Karpas-422 (cell line): Measurements from ENCODE around the gene PRPF40B. TPM values are rescaled to one million over a fixed set of nuclear protein-coding genes. Genes with fewer than 3 reads are reported as not detected.

ENCODE experiments used
- DNase-seq: peaks from one replicate; pipeline ENCODE4 v3.0.0-alpha.2; 2015
- H2AFZ ChIP-seq: fragments of 200-600 bp; sonication (generic); 2 replicates; pipeline ENCODE4 v1.6.1; 2014; ENCODE audit warnings: antibody characterized with exemption, low read length, mixed read lengths
- H3K27ac ChIP-seq: fragments of 200-600 bp; sonication (generic); 2 replicates; pipeline ENCODE4 v1.5.1; 2014; ENCODE audit warnings: mild to moderate bottlenecking, low read length, moderate library complexity
- H3K27me3 ChIP-seq: fragments of 200-600 bp; sonication (generic); 2 replicates; pipeline ENCODE4 v1.6.1; 2014; ENCODE audit warnings: low read length, mixed read lengths
- H3K36me3 ChIP-seq: fragments of 200-600 bp; sonication (generic); 2 replicates; pipeline ENCODE4 v1.6.1; 2014; ENCODE audit warnings: low read length, mixed read lengths; ENCODE audit not compliant: insufficient read depth
- H3K4me1 ChIP-seq: fragments of 200-600 bp; sonication (generic); 2 replicates; pipeline ENCODE4 v1.6.1; 2014; ENCODE audit warnings: mild to moderate bottlenecking, low read length, mixed read lengths
- H3K4me2 ChIP-seq: fragments of 200-600 bp; sonication (generic); 2 replicates; pipeline ENCODE4 v1.6.1; 2014; ENCODE audit warnings: low read length, low read depth, mild to moderate bottlenecking; ENCODE audit not compliant: poor library complexity, severe bottlenecking
- H3K4me3 ChIP-seq: fragments of 200-600 bp; sonication (generic); 2 replicates; pipeline ENCODE4 v1.5.1; 2014; ENCODE audit warnings: mild to moderate bottlenecking, antibody characterized with exemption, low read length, mixed read lengths
- H3K79me2 ChIP-seq: fragments of 200-600 bp; sonication (generic); 2 replicates; pipeline ENCODE4 v1.6.1; 2014; ENCODE audit warnings: mild to moderate bottlenecking, low read length, mixed read lengths
- H3K9ac ChIP-seq: fragments of 200-600 bp; sonication (generic); 2 replicates; pipeline ENCODE4 v1.6.0; 2014; ENCODE audit warnings: low read length
- H3K9me2 ChIP-seq: fragments of 200-600 bp; sonication (generic), shearing (Covaris generic); replicated peaks from 2 replicates; pipeline ENCODE4 v1.6.0; 2014; ENCODE audit warnings: mild to moderate bottlenecking, low read length, moderate library complexity; ENCODE audit not compliant: insufficient read depth
- H3K9me3 ChIP-seq: fragments of 300-700, 200-600 bp; sonication (generic); 2 replicates; pipeline ENCODE4 v1.6.1; 2014; ENCODE audit warnings: low read length, mixed read lengths
- H4K20me1 ChIP-seq: fragments of 200-600 bp; sonication (generic); 2 replicates; pipeline ENCODE4 v1.6.1; 2014; ENCODE audit warnings: mild to moderate bottlenecking, antibody characterized with exemption, low read length, low read depth; ENCODE audit not compliant: insufficient read depth
- total RNA-seq: library from RNA; depleted of rRNA; stranded (reverse); fragments of >200 nt; shearing (Covaris generic); gene quantifications from 2 replicates; pipeline ENCODE4 v1.2.3, GENCODE V29; 2014; ENCODE audit warnings: low replicate concordance

PRPF40B gene
- total RNA-seq, 1 experiment from 2014 or later, result 5.0 TPM

- no peak overlapping the region for H3K27ac ChIP-seq
- H3K9ac ChIP-seq, result no peak overlapping the region
- no peak overlapping the region for H3K4me2 ChIP-seq
- H3K4me3 ChIP-seq, result no peak overlapping the region
- DNase-seq, result no peak
- no peak overlapping the region for H2AFZ ChIP-seq
- H4K20me1 ChIP-seq, result no peaks in the 10 kb centered on the region; the same call in 1 of the 2 replicates
- no peaks in the 10 kb centered on the region for H3K79me2 ChIP-seq
- no peaks in the 10 kb centered on the region for H3K36me3 ChIP-seq
- H3K9me2 ChIP-seq, result no peaks in the 10 kb centered on the region
- no peaks in the 10 kb centered on the region for H3K9me3 ChIP-seq
- no peaks in the 10 kb centered on the region for H3K27me3 ChIP-seq
- peaks cover 3% of the 10 kb centered on the region; the same call in 1 of the 2 replicates for H3K4me1 ChIP-seq
These were observed 22.0 kb downstream of the PRPF40B start for GRCh38 chr12:49645146-49646039.

- H3K9me3 ChIP-seq, result no peaks in the 10 kb centered on the region
- no peaks in the 10 kb centered on the region for H4K20me1 ChIP-seq
- peaks cover 3% of the 10 kb centered on the region; the same call in 1 of the 2 replicates for H3K4me1 ChIP-seq
- no peak for DNase-seq
- no peak overlapping the region for H2AFZ ChIP-seq
- H3K4me2 ChIP-seq, result no peak overlapping the region
- no peak overlapping the region for H3K27ac ChIP-seq
- no peaks in the 10 kb centered on the region for H3K9me2 ChIP-seq
- no peaks in the 10 kb centered on the region for H3K79me2 ChIP-seq
- H3K9ac ChIP-seq, result no peak overlapping the region
- no peaks in the 10 kb centered on the region for H3K27me3 ChIP-seq
- H3K4me3 ChIP-seq, result no peak overlapping the region
- H3K36me3 ChIP-seq, result no peaks in the 10 kb centered on the region
These were observed 23.0 kb downstream of the PRPF40B start for GRCh38 chr12:49646331-49646830.

DNA sequence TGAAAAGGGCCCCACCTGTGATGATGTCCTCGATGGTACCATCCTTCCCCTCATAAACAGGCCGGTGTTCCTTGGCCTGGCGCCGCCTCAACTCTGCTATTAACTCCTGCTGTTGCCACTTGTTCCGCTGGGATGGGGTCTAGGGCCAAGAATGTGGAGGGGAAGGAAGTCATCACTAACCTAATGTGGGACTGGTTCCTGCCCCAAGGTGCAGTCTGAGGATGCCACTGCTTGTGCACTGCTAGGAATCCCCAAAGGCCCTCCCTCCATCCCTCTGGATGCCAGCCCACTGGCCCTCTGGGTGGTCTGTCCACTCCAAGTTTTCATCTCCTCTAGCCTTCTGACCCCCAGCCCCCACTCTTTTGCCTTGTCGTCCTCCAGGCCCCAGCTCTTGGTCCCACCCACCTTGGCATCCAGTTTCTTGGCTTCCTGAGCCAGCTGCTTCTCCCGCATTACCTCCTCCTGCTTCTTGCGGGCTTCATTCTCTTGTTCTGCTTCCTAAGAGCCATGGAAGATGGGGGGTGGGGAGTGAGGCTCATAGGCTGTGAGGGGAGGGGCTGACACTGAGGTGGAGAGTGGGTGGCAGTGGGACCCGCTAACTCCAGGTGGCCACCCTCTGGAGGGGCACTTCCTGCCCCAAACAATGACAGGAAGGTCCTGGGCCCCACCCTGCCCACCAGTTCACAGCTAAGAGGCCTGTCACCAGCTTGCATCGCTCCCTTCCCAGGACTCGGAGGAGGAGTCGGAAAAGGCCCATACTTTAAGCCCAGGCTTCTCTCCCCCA lies 23.7 kb downstream of the PRPF40B start:
- no peaks in the 10 kb centered on the region for H3K27me3 ChIP-seq
- H3K4me3 ChIP-seq, result no peak overlapping the region
- H3K9me2 ChIP-seq, result no peaks in the 10 kb centered on the region
- H3K4me1 ChIP-seq, result peaks cover 3% of the 10 kb centered on the region; the same call in 1 of the 2 replicates
- no peaks in the 10 kb centered on the region for H3K36me3 ChIP-seq
- H3K27ac ChIP-seq, result no peak overlapping the region
- H3K4me2 ChIP-seq, result no peak overlapping the region
- DNase-seq, result no peak
- no peaks in the 10 kb centered on the region for H3K9me3 ChIP-seq
- H2AFZ ChIP-seq, result no peak overlapping the region
- H4K20me1 ChIP-seq, result no peaks in the 10 kb centered on the region
- H3K9ac ChIP-seq, result no peak overlapping the region
- H3K79me2 ChIP-seq, result no peaks in the 10 kb centered on the region

DNA sequence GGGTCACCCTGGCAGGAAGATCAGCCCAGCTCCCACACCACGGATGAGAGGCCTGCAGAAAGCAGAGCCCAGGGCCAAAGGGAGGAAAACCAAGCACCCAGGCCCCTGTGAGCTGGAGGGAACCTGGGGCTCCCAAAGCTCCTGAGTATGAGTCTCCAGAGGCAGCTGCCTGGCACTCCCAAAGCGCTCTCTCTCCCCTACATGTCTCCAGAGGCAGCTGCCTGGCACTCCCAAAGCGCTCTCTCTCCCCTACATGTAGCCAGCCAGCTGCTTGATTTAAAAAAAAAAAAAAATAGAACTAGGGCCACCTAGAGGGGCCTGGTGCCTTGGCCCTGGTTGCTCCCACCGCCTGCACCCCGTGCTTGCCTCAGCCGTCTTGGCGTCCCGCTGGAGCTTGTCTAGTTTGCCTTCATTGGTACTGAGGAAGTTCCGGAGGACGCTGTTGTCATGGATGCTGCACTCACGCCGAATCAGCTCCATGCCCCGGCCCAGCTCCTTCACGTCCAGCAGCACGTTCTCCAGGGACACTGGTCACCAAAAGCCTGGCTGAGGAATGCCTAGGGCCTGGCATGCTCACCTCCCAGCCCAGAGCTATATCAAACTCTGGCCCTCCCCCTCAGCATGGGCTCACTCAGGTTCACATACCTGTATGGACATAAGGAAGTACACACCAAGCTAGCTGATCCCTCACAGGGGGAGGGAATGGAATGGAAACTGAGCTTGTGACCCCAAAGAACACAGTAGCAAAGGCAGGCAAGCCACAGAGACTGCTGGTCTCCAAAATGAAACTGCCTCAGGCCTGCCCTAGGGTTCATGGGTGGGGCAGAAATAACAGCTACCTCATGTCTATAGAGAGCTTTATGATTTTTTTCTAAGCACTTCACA lies 24.7 kb downstream of the PRPF40B start:
- H3K27ac ChIP-seq, result no peak overlapping the region
- no peaks in the 10 kb centered on the region for H3K9me2 ChIP-seq
- H3K27me3 ChIP-seq, result no peaks in the 10 kb centered on the region
- no peaks in the 10 kb centered on the region for H4K20me1 ChIP-seq
- no peak for DNase-seq
- peaks cover 3% of the 10 kb centered on the region; the same call in 1 of the 2 replicates for H3K4me1 ChIP-seq
- no peaks in the 10 kb centered on the region for H3K79me2 ChIP-seq
- no peak overlapping the region for H3K4me2 ChIP-seq
- H3K9ac ChIP-seq, result no peak overlapping the region
- no peaks in the 10 kb centered on the region for H3K36me3 ChIP-seq
- H3K9me3 ChIP-seq, result no peaks in the 10 kb centered on the region
- H2AFZ ChIP-seq, result no peak overlapping the region
- H3K4me3 ChIP-seq, result no peak overlapping the region

- H3K9me3 ChIP-seq, result no peaks in the 10 kb centered on the region
- no peak overlapping the region for H3K27ac ChIP-seq
- no peaks in the 10 kb centered on the region for H3K36me3 ChIP-seq
- no peaks in the 10 kb centered on the region for H3K9me2 ChIP-seq
- no peaks in the 10 kb centered on the region for H3K79me2 ChIP-seq
- DNase-seq, result no peak
- no peak overlapping the region for H2AFZ ChIP-seq
- H4K20me1 ChIP-seq, result no peaks in the 10 kb centered on the region
- H3K4me1 ChIP-seq, result peaks cover 3% of the 10 kb centered on the region; the same call in 1 of the 2 replicates
- H3K4me3 ChIP-seq, result no peak overlapping the region
- no peaks in the 10 kb centered on the region for H3K27me3 ChIP-seq
- H3K9ac ChIP-seq, result no peak overlapping the region
- H3K4me2 ChIP-seq, result no peak overlapping the region
These were observed 25.3 kb downstream of the PRPF40B start for GRCh38 chr12:49648712-49649003.

- Histone ChIP-seq H3K27ac (no peak overlapping the region), H3K9me2 (no peaks in the 10 kb centered on the region), H3K79me2 (no peaks in the 10 kb centered on the region), H2AFZ (no peak overlapping the region), H3K36me3 (no peaks in the 10 kb centered on the region), H4K20me1 (no peaks in the 10 kb centered on the region), H3K4me3 (no peak overlapping the region), H3K27me3 (no peaks in the 10 kb centered on the region), H3K4me1 (peaks cover 3% of the 10 kb centered on the region; the same call in 1 of the 2 replicates), H3K4me2 (no peak overlapping the region), H3K9ac (no peak overlapping the region), H3K9me3 (no peaks in the 10 kb centered on the region)
- DNase-seq, result no peak
These were observed 26.1 kb downstream of the PRPF40B start for GRCh38 chr12:49649445-49649844.

GRCh38 chr12:49649892-49650291 lies 26.5 kb downstream of the PRPF40B start:
- H3K4me1 ChIP-seq, result no peaks in the 10 kb centered on the region
- no peaks in the 10 kb centered on the region for H4K20me1 ChIP-seq
- no peaks in the 10 kb centered on the region for H3K9me3 ChIP-seq
- H3K27ac ChIP-seq, result no peak overlapping the region
- H3K27me3 ChIP-seq, result no peaks in the 10 kb centered on the region
- no peaks in the 10 kb centered on the region for H3K36me3 ChIP-seq
- no peak overlapping the region for H3K4me2 ChIP-seq
- no peaks in the 10 kb centered on the region for H3K79me2 ChIP-seq
- H3K9me2 ChIP-seq, result no peaks in the 10 kb centered on the region
- no peak overlapping the region for H3K9ac ChIP-seq
- no peak for DNase-seq
- H2AFZ ChIP-seq, result no peak overlapping the region
- no peak overlapping the region for H3K4me3 ChIP-seq
